Umbilical cord (tissue), 2 donors: ENCODE results near the gene METTL18. TPM values are rescaled to one million over a fixed set of nuclear protein-coding genes. Genes with fewer than 3 reads are reported as not detected.
A peak's percentile ranks its signal among the peaks of the same experiment; 100 is the strongest.
"Not testable (repeated sequence)": the region's sequence is repeated elsewhere in the genome, so short reads cannot be mapped to it uniquely, and the experiment has no call there.

ENCODE experiments used
- DNase-seq: peaks from one replicate; pipeline ENCODE4 v3.0.0-alpha.2; 2015; ENCODE audit warnings: low spot score
- total RNA-seq: library from RNA; depleted of rRNA; stranded (reverse); fragments of >200 nt; gene quantifications from one replicate; pipeline ENCODE4 v1.2.3, GENCODE V29; 2014; ENCODE audit warnings: low replicate concordance; ENCODE audit not compliant: insufficient read depth

The METTL18 gene
- 3.9 TPM for total RNA-seq

DNA sequence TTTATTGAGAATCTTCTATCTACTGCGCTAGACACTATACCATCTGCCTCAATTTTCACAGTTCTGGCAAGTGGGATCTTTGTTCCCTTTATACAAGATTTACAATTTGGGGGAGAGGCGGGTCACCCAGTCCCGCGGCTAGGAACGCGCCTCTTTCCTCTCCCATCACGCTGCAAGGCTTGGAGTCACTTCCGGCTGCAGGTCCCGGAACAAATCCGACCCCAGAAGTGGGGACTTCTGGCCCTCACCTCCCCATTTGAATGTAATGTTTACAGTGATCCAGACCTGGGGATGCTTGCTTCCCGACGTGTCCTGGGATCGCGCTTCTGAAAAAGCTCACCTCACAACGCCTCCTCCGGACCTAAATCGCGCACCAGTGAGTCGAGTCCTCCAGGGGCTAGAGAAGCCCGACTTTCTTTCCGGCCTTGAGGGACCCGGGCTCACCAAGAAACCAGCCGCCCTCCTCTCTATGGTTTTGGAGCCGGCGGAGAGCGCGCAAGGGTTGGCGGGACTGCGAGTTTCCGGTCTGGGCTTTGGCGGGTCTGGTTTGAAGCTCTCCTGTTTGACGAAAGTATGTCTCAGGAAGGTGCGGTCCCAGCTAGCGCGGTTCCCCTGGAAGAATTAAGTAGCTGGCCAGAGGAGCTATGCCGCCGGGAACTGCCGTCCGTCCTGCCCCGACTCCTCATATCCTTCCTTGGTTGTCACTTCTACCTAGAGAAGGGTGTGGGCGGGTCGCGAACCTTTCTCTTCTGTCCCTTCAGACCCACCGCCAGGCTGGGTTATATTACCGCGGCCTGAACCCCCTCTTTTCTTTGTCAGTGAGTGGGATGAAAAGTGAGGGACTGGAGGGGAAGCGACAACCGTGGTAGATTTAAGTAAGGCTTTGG, at the start of gene METTL18:
Gene METTL18, minus strand, starts transcription at position 378 of the 887 bp plus-strand sequence. CDS start 1,212 bp downstream, outside the sequence.
- DNase-seq = peak; percentile 98

DNA sequence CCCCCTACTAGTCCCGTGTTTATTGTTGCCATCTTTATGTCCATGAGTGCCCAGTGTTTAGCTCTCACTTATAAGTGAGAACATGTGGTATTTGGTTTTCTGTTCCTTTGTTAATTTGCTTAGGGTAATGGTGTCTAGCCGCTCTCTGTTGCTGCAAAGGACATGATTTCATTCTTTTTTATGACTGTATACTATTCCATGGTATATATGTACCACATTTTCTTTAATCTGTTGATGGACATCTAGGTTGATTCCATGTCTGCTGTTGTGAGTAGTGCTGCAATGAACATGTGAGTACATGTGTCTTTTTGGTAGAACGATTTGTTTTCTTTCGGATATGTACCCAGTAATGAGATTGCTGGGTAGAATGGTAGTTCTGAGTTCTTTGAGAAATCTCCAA, 44.2 kb upstream of the METTL18 start:
- no peak for DNase-seq

DNA sequence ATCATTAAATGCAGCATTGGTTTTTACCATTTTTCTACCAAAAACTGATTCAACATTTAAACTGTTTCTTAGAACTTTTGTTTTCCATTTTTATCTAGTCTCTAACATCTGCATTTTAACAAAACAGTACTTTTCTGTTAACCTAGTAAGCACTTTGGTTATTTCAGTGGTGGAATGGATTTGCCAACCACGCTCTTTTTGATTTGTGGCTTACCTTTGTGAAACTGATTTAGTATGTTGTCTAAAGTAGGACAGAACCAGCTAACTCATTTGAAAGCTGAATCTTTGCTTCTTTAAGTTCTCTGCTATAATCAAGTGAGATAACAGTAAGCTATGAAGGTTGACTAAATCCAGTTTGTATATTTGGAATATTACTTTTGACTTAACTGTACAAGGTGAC, 41.5 kb upstream of the METTL18 start:
- DNase-seq = no peak

DNA sequence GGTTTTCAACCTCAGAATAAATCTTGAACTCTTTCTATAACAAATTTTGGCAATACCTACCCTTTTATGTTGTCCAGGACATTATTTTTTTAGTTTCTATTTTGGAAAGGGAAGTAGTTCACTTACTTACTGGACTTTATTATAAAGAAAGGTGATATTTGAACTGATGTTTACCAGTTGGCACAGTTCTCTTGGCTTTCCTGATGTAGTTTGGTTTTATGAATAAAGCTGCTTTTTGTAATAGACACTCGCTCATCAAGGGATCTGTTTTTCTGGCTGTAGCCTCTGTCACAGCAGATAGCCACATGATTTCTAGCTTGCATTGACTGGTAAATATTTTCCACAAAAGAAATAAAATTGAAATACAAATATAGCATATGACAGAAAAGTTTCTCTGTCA, 40.9 kb upstream of the METTL18 start:
- no peak for DNase-seq

DNA sequence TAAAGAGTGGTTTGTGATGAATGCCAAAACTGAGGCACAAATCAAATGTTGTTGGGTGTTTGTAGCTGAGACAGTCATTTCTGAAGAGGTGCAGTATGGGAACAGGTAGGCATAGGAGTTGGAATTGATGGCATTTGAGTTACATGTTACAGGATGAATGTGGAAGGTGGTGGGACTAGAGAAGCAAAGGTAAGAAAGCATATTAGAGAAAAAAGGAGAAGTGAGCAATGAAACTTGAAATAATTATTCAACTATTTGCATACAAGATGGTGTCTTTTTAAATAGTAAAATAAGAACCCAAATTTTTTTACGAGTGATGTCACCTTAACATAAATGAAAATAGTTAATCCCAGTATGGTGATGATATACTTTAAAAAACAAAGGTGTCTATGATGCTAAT, 40.2 kb upstream of the METTL18 start:
- DNase-seq = no peak

DNA sequence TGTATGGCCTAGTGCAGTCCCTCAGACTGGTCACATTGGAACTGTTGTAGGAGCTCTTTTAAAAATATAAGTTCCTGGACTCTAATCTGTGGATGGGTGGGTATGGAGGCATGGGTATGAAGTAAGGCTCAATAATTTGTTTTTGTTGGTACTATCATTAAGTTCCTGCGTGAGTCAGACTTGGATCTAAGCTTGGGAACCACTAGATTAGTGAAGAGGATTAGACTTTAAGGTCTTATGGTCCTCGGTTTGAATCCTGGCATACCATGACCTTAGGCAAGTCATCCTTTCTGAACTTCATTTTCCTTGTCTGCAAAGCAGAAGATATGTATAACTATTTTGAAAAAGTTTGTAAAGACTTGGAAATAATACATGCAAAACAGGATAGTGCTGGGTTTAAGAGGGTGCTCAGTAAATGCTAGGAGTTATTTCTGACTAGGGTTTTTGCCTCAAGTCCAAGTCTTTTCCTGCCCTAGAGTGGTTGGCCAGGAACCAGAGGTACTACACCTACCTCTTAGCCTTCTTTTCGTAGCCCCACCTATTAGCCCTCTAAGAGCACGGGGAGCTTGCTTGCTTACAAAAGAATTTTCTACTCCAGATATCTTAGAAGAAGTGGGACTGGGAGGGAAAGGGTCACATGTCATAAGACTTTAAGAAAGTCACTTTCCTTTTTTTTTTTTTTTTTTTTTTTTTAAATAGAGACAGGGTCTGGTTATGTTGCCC, 38.6 kb upstream of the METTL18 start:
- DNase-seq = no peak

DNA sequence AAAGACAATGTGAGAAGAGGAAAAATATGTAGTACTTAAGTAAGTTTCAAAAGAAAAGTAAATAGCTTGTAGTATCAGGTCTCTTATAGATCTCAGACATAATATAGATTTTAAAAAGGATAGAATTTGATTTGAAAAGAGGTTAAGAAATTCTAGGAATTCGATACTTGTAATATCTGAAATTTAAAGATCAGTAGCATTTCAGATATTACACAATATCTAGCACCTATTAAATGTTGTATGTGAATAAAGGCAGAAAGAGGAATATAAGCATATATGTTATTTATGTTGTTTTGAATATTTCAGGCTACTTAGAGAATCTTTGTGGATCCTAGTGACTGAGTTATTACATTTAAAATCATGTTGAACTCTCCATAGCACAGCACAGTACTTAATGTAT, 35.0 kb upstream of the METTL18 start:
- no peak for DNase-seq

DNA sequence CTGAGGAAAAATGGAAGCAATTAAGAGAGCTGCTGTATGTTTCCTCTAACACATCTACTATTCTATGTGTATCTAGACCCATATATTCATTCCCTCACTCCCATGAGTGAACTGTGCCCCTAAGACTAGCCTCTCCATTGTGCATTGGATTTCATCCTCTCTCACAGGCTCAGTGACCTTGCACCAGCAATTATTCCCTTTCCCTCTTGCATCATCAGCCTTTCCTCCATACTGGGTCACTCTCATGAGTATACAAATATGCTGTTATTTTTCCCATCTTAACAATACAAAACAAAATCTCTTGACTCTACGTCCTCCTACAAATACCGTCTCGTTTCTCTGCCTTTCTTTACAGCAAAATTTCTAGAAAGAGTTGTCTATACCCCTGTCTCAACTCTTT, 29.4 kb upstream of the METTL18 start:
- no peak for DNase-seq

DNA sequence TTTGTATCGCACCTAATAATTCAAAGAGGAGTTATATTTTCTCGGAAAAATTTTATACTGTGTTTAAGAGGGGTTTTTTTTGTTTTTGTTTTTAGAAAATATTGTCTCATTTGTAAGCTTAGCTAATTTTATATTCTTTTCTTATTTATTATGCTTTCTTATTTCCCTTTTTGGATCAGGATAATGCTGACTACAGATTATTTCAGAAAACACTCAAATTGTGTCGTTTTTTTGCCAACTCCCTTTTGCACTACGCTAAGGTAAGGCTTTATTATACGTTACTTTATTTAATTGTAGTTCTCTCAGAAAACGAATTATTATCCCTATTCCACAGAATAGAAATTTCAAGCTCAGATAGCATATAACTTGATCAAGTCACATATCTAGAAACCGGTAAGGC, 26.8 kb upstream of the METTL18 start:
- DNase-seq = no peak

DNA sequence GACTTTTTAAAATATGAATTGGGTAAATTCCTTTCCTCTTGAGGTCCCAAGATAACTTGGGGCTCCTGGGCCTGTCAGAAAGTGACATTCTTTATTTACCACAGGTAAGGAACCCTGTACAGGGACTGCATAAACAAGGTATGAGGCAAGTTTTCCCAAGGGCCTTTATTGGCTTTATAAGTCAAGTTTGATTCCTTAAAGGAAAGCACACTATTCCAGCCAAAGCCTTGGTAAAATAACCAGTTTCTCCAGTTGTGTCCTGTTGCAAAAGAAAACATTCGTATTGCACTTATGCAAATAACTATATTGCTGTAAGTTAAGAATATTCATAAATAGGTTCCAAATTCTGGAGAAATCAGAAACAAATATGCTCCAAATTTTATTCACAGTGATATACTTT, 21.9 kb upstream of the METTL18 start:
- no peak for DNase-seq

DNA sequence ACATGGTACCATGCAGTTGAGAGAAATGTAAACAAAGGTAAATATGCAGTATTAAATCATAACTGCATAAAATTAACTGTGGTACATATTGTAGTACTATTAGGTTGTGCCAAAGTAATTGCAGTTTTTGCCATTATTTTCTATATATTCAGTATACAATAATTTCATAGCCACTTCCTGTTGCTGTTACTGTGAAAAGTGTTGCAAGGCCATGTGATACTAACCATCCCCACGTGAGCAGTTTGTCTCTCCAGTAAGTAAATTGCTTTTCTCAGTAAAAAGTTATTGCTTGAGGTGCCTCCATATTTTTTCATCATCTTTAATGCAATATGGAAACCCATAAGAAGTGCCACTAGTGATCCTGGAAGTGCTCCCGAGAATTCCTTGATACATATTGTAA, 19.6 kb upstream of the METTL18 start:
- no peak for DNase-seq

DNA sequence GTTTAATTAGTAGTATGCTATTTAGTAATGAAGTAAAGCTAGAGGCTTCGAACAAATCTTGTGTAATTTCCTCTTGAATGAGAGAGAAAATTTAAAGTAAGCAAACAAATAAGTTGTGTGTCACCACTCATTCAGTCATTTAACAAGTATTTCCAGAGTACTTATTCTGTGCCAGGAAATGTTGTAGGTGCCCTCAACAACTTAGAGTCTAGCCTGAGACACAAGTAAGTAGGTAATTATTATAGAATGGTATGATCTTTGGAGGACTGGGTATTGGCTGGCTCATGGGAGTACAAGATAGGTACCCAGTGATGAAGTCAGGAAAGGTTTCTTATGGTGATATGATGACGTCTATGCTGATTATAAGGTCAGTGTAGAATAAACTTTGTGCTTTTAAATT, 17.4 kb upstream of the METTL18 start:
- DNase-seq = no peak

DNA sequence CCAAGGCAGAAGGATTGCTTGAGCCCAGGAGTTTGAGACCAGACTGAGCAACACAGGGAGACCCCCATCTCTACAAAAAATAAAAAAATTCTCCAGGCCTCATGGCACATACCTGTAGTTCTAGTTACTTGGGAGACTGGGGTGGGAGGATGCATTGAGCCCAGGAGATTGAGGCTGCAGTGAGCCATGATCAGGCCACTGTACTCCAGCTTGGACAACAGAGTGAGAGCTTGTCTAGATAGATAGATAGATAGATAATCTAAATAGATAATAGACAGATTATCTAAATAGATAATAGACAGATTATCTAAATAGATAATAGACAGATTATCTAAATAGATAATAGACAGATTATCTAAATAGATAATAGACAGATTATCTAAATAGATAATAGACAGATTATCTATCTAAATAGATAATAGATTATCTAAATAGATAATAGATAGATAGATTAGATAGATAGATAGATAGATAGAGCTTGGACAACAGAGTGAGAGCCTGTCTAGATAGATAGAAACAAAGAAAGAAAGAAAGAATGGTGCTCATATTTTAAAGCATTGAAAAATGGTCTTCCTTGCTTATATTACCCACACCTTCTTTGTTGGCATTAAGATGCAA, 16.8 kb upstream of the METTL18 start:
- not testable (repeated sequence) for DNase-seq

DNA sequence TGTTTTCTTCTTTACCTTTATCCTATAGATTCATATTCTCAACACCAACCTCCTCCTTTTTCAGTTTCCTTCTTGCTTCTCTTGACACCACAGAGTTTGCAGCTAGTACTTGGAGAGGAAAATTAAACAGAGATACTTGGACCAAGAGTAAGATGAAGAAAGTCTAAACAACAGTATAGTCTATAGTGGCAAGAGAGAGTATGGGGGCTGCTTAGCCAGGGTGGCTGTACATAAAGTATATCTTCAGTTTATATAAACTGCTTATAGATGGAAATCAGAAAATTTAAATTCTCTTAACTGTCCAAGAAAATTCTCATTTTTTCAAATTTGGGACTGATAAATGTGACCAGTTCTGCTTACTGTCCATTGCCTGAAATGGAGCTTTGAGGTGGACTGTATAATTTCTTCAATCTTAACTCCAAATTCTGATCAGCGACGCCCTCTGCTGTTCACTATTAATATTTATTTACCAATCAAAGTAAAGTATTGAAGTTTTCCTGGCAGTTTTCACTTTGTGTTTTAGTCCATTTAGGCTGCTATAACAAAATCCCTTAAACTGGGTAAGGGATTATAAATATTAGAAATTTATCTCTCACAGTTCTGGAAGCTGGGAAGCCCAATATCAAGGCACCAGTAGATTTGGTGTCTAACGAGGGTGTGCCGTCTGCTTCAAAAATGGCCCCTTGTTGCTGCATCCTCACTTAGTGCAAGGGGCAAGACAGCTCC, 14.8 kb upstream of the METTL18 start:
- DNase-seq = peak; percentile 32

DNA sequence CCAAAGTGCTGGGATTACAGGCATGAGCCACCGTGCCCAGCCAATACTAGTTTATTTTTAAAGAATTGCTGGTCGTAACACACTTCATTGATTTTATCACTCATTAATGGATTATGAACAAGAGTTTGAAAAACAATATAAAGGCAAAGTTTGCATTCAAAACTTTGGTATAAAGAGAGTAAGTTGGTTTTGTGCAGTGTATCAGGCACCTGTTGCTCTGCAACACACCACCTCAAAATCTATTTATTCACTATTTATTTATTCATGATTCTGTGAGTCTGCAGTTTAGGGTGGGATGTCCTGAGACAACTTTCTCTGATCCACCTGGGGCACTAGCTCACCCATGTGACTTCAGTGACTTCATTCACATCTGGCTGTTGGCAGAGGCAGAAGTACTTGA, 10.2 kb upstream of the METTL18 start:
- no peak for DNase-seq

DNA sequence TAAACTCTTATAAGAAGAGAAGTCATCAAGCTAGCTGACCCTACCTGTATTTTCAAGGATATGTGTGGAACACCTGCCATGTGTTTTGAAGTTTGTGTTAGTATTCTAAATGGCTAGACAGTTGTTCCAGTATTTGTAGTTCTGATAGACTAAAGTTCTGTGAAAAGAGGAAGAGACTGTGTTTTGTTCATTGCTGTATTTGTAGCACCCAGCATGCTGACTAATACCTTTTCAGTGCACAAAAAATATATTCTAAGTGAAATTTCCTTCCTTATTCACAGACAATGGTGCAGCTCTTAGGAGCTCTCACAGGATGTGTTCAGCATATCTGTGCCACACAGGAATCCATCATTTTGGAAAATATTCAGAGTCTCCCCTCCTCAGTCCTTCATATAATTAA, 8.2 kb upstream of the METTL18 start:
- DNase-seq = no peak

DNA sequence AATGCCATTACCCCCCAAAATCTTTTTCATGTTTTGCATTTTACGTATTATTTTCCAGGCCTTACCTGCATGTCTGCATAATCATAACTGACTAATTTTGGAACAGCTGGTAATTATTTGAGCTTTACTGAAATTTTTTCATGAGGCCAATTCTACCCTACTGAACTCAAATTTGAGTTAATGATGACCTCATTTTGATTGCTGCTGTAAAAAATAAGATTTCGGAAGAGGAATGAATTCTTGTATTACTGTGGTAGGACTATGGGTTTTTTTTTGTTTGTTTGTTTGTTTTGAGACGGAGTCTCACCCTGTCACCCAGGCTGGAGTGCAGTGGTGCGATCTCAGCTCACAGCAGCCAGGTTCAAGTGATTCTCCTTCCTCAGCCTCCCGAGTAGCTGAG, 2.6 kb upstream of the METTL18 start:
- DNase-seq = no peak

DNA sequence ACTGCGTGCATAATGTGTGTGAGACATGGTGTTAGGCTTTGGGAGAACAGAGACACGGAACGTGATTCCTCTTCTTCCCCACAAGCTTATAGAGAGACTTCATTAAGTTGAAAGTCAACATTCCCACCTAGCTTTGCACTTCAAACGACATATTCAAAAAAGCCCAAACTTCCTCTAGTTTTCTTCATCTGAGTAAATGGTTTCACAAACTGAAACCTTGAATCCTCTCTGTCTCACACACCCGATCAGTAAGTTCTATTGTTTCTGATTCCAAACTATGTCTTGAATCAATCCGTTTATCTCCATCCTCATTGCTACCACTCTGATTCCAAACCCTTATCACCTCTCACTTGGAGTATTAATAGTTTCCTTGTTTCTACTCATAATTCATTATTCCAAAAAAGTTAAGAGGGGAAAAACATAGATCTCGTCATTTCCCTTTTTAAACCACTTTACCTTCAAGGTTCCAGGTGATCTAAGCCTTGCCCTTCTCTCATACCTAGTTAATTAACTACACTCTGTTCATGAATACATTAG, 1.6 kb upstream of the METTL18 start:
- DNase-seq = no peak

DNA sequence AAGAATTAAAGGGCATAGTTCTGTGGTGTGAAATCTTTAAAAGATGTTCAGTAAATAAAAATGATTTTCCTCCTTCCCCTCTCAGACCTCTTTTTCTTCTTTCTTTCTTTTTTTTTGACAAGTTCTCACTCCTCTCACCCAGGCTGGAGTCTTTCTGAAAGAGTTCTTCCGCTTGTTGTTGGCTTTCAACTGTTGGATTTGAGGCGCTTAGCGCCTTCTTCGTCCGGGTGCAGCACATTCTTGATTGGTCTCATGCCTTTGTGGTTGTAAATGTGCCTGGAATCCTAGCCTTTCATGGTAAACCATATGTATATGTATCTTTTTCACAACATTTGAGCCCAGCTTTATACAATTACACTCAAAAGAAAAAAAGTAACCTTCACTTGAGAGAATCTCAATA, 980 bp upstream of the METTL18 start:
- no peak for DNase-seq

DNA sequence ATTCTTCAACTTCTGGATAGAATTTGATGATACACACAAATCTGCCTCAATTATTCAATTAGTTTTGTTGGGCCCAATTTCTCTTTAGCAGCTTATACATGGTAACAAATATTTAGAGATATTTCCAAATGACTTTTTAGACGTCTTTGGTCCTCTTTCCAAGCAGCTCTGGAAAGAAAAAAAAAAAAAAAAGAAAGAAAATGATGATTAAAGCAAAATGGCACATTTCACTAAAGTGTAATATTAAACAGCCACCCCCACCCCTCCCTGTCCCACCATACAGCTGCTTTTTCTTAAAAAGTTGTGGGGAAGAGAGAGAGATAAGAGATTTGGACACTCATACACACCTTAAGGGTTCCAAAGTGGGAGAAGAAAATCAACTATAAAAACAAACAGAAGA, 977 bp downstream of the METTL18 start:
- DNase-seq = no peak

DNA sequence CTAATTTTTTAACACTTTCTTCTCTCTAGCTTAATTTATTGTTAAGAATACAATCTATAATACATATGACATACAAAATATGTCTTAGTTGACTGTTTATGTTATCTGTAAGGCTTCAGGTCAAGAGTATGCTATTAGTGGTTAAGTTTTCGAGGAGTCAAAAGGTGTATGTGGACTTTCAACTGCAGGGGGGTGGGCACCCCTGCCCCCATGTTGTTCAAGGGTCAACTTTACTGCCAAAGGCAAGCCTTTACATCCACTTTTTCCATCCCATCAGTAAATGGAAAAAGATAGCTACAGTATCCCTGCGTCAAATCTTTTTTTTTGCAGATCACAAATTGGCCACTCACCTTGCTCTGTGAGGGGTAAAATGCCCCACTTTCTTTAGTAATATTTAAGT, 6.3 kb downstream of the METTL18 start:
- DNase-seq = no peak

DNA sequence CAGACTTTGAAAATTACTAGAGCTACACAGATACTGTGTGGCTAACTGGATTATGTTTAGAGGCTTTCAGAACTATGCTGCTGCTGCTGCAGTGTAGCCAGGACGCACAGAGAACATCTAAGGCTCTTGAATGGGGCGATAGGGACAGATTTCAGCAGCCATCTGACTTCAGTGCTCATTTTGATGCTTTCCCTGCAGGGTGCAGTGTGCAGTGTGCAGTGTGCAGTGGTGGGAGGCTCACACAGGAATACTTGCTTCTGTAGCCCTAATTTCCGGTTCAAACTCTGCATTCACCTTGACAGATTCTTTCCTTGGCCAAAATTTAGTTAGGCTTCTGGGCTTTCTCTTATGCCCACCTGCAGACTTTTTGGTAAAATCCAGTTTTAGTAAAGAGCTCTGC, 7.7 kb downstream of the METTL18 start:
- no peak for DNase-seq
